ELF-1 (cell line): Measurements from ENCODE around the gene OTOP3.

Source experiments
- DNase-seq: peaks from one replicate; pipeline ENCODE4 v3.0.0-alpha.2; 2016; ENCODE audit warnings: low read depth, low spot score

OTOP3 gene

GRCh38 chr17:74986206-74986576 lies 50.5 kb downstream of the OTOP3 start:
- DNase-seq, result no peak

- DNase-seq, result peak; percentile 97
These were observed 51.8 kb downstream of the OTOP3 start, which contains the start of gene CDR2L for GRCh38 chr17:74987418-74987908. Gene CDR2L, plus strand, starts transcription at chr17:74987632. Its CDS starts 412 bp downstream, at chr17:74988044.

- DNase-seq, result peak; percentile 60
These were observed 52.4 kb downstream of the OTOP3 start for GRCh38 chr17:74987909-74988711.

GRCh38 chr17:74990581-74991105 lies 54.9 kb downstream of the OTOP3 start:
- DNase-seq, result no peak

GRCh38 chr17:74992223-74992622 lies 56.5 kb downstream of the OTOP3 start:
- no peak for DNase-seq

- no peak for DNase-seq
These were observed 58.7 kb downstream of the OTOP3 start for GRCh38 chr17:74994440-74994839.

GRCh38 chr17:74995847-74996246 lies 60.1 kb downstream of the OTOP3 start:
- no peak for DNase-seq

GRCh38 chr17:74998783-74999182 lies 63.1 kb downstream of the OTOP3 start:
- DNase-seq, result no peak

- no peak for DNase-seq
These were observed 63.8 kb downstream of the OTOP3 start for GRCh38 chr17:74999523-74999922.
